IMR-90 (cell line): ENCODE results near the gene ASPA. TPM values are rescaled to one million over a fixed set of nuclear protein-coding genes. Genes with fewer than 3 reads are reported as not detected.

Experiments
- ATAC-seq: fragments of 200-7000 bp; cut with Tn5 transposase; 2 replicates; pipeline ENCODE4 v1.9.1; 2020; ENCODE audit warnings: low read depth, mild to moderate bottlenecking, moderate library complexity
- BruUV-seq: library from RNA; stranded (reverse); fragments of 400-500 nt; replicated peaks from 2 replicates; lab custom pipeline; 2021; lab: Mats Ljungman, UMichigan
- CTCF ChIA-PET: fragments of 300-600 bp; formaldehyde crosslinking; extraction: SDS; loops from one replicate; lab custom pipeline; 2021; ENCODE audit warnings: antibody characterized with exemption; lab: Yijun Ruan, JAX
- POLR2A ChIA-PET: fragments of 300-600 bp; sonication (Branson Sonifier 250); formaldehyde crosslinking; loops from one replicate; lab custom pipeline; 2022; ENCODE audit warnings: antibody characterized with exemption; ENCODE audit not compliant: unreplicated experiment; lab: Charles Lee
- DNase-seq: peaks from one replicate; pipeline ENCODE4 v3.0.0; 2013
- H2AFZ ChIP-seq: replicated peaks from 2 replicates; pipeline ENCODE3; 2013; ENCODE audit warnings: low read length, mild to moderate bottlenecking; ENCODE audit not compliant: poor library complexity
- H2AK5ac ChIP-seq: 2 replicates; pipeline ENCODE4 v1.6.1; 2013; ENCODE audit warnings: low read depth, low read length, inconsistent platforms
- H2AK9ac ChIP-seq: replicated peaks from 2 replicates; pipeline ENCODE3; 2013; ENCODE audit warnings: mild to moderate bottlenecking, low read depth, low read length, moderate library complexity; ENCODE audit not compliant: poor library complexity
- H2BK120ac ChIP-seq: 2 replicates; pipeline ENCODE4 v1.6.1; 2013; ENCODE audit warnings: low read depth, low read length, inconsistent platforms
- H2BK15ac ChIP-seq: 3 replicates; pipeline ENCODE4 v1.6.1; 2013; ENCODE audit warnings: low read depth, low read length, inconsistent platforms
- H2BK20ac ChIP-seq: 2 replicates; pipeline ENCODE4 v1.6.1; 2013; ENCODE audit warnings: low read depth, mild to moderate bottlenecking, inconsistent platforms, low read length, moderate library complexity
- H2BK5ac ChIP-seq: 2 replicates; pipeline ENCODE4 v1.6.1; 2013; ENCODE audit warnings: mild to moderate bottlenecking, low read depth, low read length, inconsistent platforms; ENCODE audit not compliant: poor library complexity, severe bottlenecking
- H3K14ac ChIP-seq: replicated peaks from 2 replicates; pipeline ENCODE4 v1.6.1; 2013; ENCODE audit warnings: low read depth, low read length, inconsistent platforms
- H3K18ac ChIP-seq: 2 replicates; pipeline ENCODE4 v1.6.1; 2013; ENCODE audit warnings: low read depth, low read length, control low read depth
- H3K23ac ChIP-seq: 2 replicates; pipeline ENCODE4 v1.6.1; 2013; ENCODE audit warnings: low read depth, low read length, inconsistent platforms
- H3K27ac ChIP-seq: 2 replicates; pipeline ENCODE4 v1.5.1; 2013; ENCODE audit warnings: mild to moderate bottlenecking, control low read depth, low read length; ENCODE audit not compliant: insufficient read depth
- H3K27me3 ChIP-seq: 2 replicates; pipeline ENCODE4 v1.6.1; 2013; ENCODE audit warnings: low read length; ENCODE audit not compliant: control insufficient read depth, insufficient read depth
- H3K36me3 ChIP-seq: 2 replicates; pipeline ENCODE4 v1.6.1; 2013; ENCODE audit warnings: low read length, mixed read lengths; ENCODE audit not compliant: control insufficient read depth, insufficient read depth
- H3K4ac ChIP-seq: 2 replicates; pipeline ENCODE4 v1.6.1; 2013; ENCODE audit warnings: low read depth, low read length, inconsistent platforms
- H3K4me1 ChIP-seq: 2 replicates; pipeline ENCODE4 v1.6.1; 2013; ENCODE audit warnings: low read length, mixed read lengths; ENCODE audit not compliant: control insufficient read depth, insufficient read depth
- H3K4me2 ChIP-seq: 2 replicates; pipeline ENCODE4 v1.6.1; 2013; ENCODE audit warnings: low read depth, mild to moderate bottlenecking, control low read depth, low read length, moderate library complexity
- H3K4me3 ChIP-seq: 2 replicates; pipeline ENCODE4 v1.5.1; 2013; ENCODE audit warnings: low read depth, mild to moderate bottlenecking, control low read depth, low read length, moderate library complexity; ENCODE audit not compliant: insufficient read depth
- H3K56ac ChIP-seq: 2 replicates; pipeline ENCODE4 v1.6.1; 2013; ENCODE audit warnings: low read length, inconsistent platforms; ENCODE audit not compliant: insufficient read depth; ENCODE audit errors: extremely low read depth
- H3K79me1 ChIP-seq, 2 experiments: 2 replicates each; pipeline ENCODE4 v1.6.1; 2013; ENCODE audit warnings: low read length in 2 of 2, inconsistent platforms in 1 of 2, low read depth in 1 of 2
- H3K9ac ChIP-seq: 2 replicates; pipeline ENCODE4 v1.6.1; 2013; ENCODE audit warnings: low read depth, low read length, control low read depth
- H3K9me1 ChIP-seq: 2 replicates; pipeline ENCODE4 v1.6.1; 2013; ENCODE audit warnings: low read length, inconsistent platforms; ENCODE audit not compliant: insufficient read depth
- H3K9me3 ChIP-seq: 2 replicates; pipeline ENCODE4 v1.6.1; 2013; ENCODE audit warnings: low read length; ENCODE audit not compliant: control insufficient read depth, insufficient read depth
- H4K20me1 ChIP-seq: 2 replicates; pipeline ENCODE4 v1.6.1; 2013; ENCODE audit warnings: low read length, inconsistent platforms; ENCODE audit not compliant: insufficient read depth
- H4K5ac ChIP-seq: 2 replicates; pipeline ENCODE4 v1.6.1; 2013; ENCODE audit warnings: mild to moderate bottlenecking, low read depth, low read length, control low read depth
- H4K8ac ChIP-seq, 2 experiments: 2 replicates each; pipeline ENCODE4 v1.6.1; 2013; ENCODE audit warnings: low read depth in 2 of 2, low read length in 2 of 2, control low read depth in 1 of 2, inconsistent platforms in 1 of 2
- H4K91ac ChIP-seq: 2 replicates; pipeline ENCODE4 v1.6.1; 2013; ENCODE audit warnings: low read depth, low read length, inconsistent platforms; ENCODE audit not compliant: insufficient read depth
- CEBPB ChIP-seq: IDR thresholded peaks from 2 replicates; pipeline ENCODE4 v1.6.1; 2012; ENCODE audit warnings: low read depth, low read length, improper control_type of control experiment
- CHD1 ChIP-seq: IDR thresholded peaks from 2 replicates; pipeline ENCODE4 v1.6.1; 2012; ENCODE audit warnings: low read depth, low read length, improper control_type of control experiment
- CTCF ChIP-seq: conservative IDR thresholded peaks from 2 replicates; pipeline ENCODE4 v1.5.1; 2012; ENCODE audit warnings: mild to moderate bottlenecking, low read depth, low read length, improper control_type of control experiment
- MXI1 ChIP-seq: IDR thresholded peaks from 2 replicates; pipeline ENCODE4 v1.6.1; 2012; ENCODE audit warnings: low read depth, mild to moderate bottlenecking, low read length, moderate library complexity, borderline replicate concordance
- NFE2L2 ChIP-seq: fragments of 150-350 bp; IDR thresholded peaks from 2 replicates; pipeline ENCODE4 v1.6.1; 2016; ENCODE audit warnings: low read depth, mild to moderate bottlenecking, low read length
- RAD21 ChIP-seq: IDR thresholded peaks from 2 replicates; pipeline ENCODE4 v1.6.1; 2012; ENCODE audit warnings: low read length, improper control_type of control experiment
- SMC3 ChIP-seq: fragments of 150-350 bp; IDR thresholded peaks from 2 replicates; pipeline ENCODE4 v1.6.1; 2016; ENCODE audit warnings: low read depth, mild to moderate bottlenecking, antibody characterized with exemption, low read length, moderate library complexity
- USF2 ChIP-seq: fragments of 150-350 bp; IDR thresholded peaks from 2 replicates; pipeline ENCODE4 v1.6.1; 2017; ENCODE audit warnings: mild to moderate bottlenecking, antibody characterized with exemption, low read length, low read depth
- WGBS, 2 experiments: methylation state at CpG; one replicate each; pipeline versions ENCODE4 v1.1.5 to v1.1.7; 2013; ENCODE audit warnings: missing lambda C conversion rate in 2 of 2; ENCODE audit not compliant: insufficient read length in 1 of 2; ENCODE audit errors: extremely low coverage in 2 of 2; 5-methylcytosine and 5-hydroxymethylcytosine counted together
- dilution Hi-C: fragments of 300-500 bp; cut with HindIII; formaldehyde crosslinking; loops from one replicate; pipeline ENCODE4 v1.14.3; 2018; ENCODE audit warnings: low sequenced_read_pairs; ENCODE audit not compliant: unreplicated experiment
- in situ Hi-C: fragments of 300-500 bp; cut with MboI; formaldehyde crosslinking; loops from 3 replicates; pipeline ENCODE4 v1.14.3; 2019; ENCODE audit warnings: low sequenced_read_pairs, inconsistent platforms, mixed read lengths
- intact Hi-C: fragments of 100-400 bp; cut with micrococcal nuclease; formaldehyde crosslinking; loops from 2 replicates; pipeline ENCODE4 v1.10.0; 2022
- polyA plus RNA-seq, 3 experiments: library from polyadenylated mRNA; depleted of rRNA; stranded (reverse); fragments of >200 nt; gene quantifications; 2 replicates each; pipeline ENCODE4 v1.2.3, GENCODE V29; 2012; ENCODE audit warnings: low replicate concordance in 1 of 3
- total RNA-seq: library from RNA; depleted of rRNA; stranded (reverse); fragments of >200 nt; gene quantifications from 2 replicates; pipeline ENCODE4 v1.2.3, GENCODE V29; 2012
- TF ChIP-seq, protein P1 (sequence below): fragments of 150-350 bp; IDR thresholded peaks from 2 replicates; pipeline ENCODE4 v1.6.1; 2016; ENCODE audit warnings: low read depth, mild to moderate bottlenecking, low read length, moderate library complexity, borderline replicate concordance

The ASPA gene
- total and polyA plus RNA-seq, 2 of the 4 experiments (the other 2 are of a cell fraction), result 0.02 TPM; not detected in 1

DNA sequence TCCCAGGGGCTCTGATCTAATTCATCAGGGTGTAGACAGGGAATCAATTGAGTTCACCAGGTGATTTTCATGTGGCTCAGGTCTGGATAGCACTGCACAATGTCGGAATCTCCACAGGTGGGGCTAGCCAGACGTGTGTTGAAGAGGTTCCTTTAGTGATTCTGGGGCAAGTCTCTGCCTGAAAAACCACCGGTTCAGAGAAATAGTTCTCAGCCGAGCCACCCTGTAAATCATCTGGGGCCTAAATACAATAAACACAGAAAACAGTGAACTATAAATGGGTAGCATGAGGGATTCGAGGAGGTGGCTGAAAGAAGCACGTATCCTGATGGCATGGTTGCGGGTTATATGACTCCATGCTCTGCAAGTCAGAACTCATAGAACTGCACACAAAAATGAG is 21.3 kb downstream of the ASPA start:
- H2AK5ac ChIP-seq, result no peak overlapping the region
- H2BK120ac ChIP-seq, result no peak overlapping the region
- CTCF ChIA-PET, result no interaction called here

More for the DNA sequence above, 21.3 kb downstream of the ASPA start:
- H3K4me2 ChIP-seq, result no peak overlapping the region
- H3K4ac ChIP-seq, result no peak overlapping the region
- H4K5ac ChIP-seq, result no peak overlapping the region
- no peak overlapping the region for H3K9ac ChIP-seq
- H3K18ac ChIP-seq, result no peak overlapping the region
- no peak for TF ChIP-seq CTCF
- no peak for TF ChIP-seq CHD1
- TF ChIP-seq MXI1, result no peak
- TF ChIP-seq, protein P1, sequence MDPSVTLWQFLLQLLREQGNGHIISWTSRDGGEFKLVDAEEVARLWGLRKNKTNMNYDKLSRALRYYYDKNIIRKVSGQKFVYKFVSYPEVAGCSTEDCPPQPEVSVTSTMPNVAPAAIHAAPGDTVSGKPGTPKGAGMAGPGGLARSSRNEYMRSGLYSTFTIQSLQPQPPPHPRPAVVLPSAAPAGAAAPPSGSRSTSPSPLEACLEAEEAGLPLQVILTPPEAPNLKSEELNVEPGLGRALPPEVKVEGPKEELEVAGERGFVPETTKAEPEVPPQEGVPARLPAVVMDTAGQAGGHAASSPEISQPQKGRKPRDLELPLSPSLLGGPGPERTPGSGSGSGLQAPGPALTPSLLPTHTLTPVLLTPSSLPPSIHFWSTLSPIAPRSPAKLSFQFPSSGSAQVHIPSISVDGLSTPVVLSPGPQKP, result no peak
- no peak for TF ChIP-seq SMC3
- TF ChIP-seq USF2, result no peak
- TF ChIP-seq CEBPB, result no peak
- no peak for TF ChIP-seq RAD21
- no peak for TF ChIP-seq NFE2L2
- H3K56ac ChIP-seq, result no peak overlapping the region
- H3K23ac ChIP-seq, result no peak overlapping the region
- H2AK9ac ChIP-seq, result no peak overlapping the region
- DNase-seq (no peak), ATAC-seq (no peak)
- no peak overlapping the region for H4K91ac ChIP-seq
- no peaks in the 10 kb centered on the region for H3K27me3 ChIP-seq
- 80% methylated on average over 1 of the region's 7 CpGs; no CpG with 5 or more reads in 1 of the 2 experiments for WGBS, 2 experiments
- H3K4me1 ChIP-seq, result no peaks in the 10 kb centered on the region
- no peak overlapping the region for H3K4me3 ChIP-seq
- intact Hi-C loops (no loop called here), dilution Hi-C loops (no loop called here), in situ Hi-C loops (no loop called here)
- no peak overlapping the region for H2BK15ac ChIP-seq
- no TSS peak for BruUV-seq
- H3K9me3 ChIP-seq, result no peaks in the 10 kb centered on the region
- no peak overlapping the region for H3K27ac ChIP-seq
- no peak overlapping the region for H2BK20ac ChIP-seq
- H3K79me1 ChIP-seq, result no peaks in the 10 kb centered on the region
- H4K8ac ChIP-seq, result no peak overlapping the region
- no peaks in the 10 kb centered on the region for H4K20me1 ChIP-seq
- no peak overlapping the region for H2BK5ac ChIP-seq
- POLR2A ChIA-PET, result no interaction called here
- no peak overlapping the region for H3K14ac ChIP-seq
- no peak overlapping the region for H2AFZ ChIP-seq
- no peaks in the 10 kb centered on the region for H3K36me3 ChIP-seq
- H3K9me1 ChIP-seq, result no peaks in the 10 kb centered on the region
